Non-pigmented ciliary epithelial cell (primary cell): ENCODE results near the gene NBPF3.
"Not testable (repeated sequence)": the region's sequence is repeated elsewhere in the genome, so short reads cannot be mapped to it uniquely, and the experiment has no call there.

Experiments
- DNase-seq: peaks from one replicate; pipeline ENCODE4 v3.0.0-alpha.2; 2010; ENCODE audit warnings: low read depth

NBPF3 gene

GRCh38 chr1:21518774-21519455, 79.0 kb downstream of the NBPF3 start:
- no peak for DNase-seq

GRCh38 chr1:21519486-21520070, 79.6 kb downstream of the NBPF3 start:
- not testable (repeated sequence) for DNase-seq

- no peak for DNase-seq
These were observed 81.2 kb downstream of the NBPF3 start for GRCh38 chr1:21520899-21521716.

- DNase-seq = no peak
These were observed 81.8 kb downstream of the NBPF3 start for GRCh38 chr1:21521717-21522060.

GRCh38 chr1:21522525-21523038, 82.6 kb downstream of the NBPF3 start:
- no peak for DNase-seq

- DNase-seq = no peak
These were observed 83.4 kb downstream of the NBPF3 start for GRCh38 chr1:21523297-21523813.

GRCh38 chr1:21524220-21524619, 84.3 kb downstream of the NBPF3 start:
- no peak for DNase-seq

- DNase-seq = no peak
These were observed 84.9 kb downstream of the NBPF3 start for GRCh38 chr1:21524686-21525339.

GRCh38 chr1:21525340-21525717, 85.4 kb downstream of the NBPF3 start:
- no peak for DNase-seq

GRCh38 chr1:21526441-21526840, 86.5 kb downstream of the NBPF3 start:
- no peak for DNase-seq

GRCh38 chr1:21530368-21531016, 90.6 kb downstream of the NBPF3 start:
- no peak for DNase-seq

GRCh38 chr1:21531241-21531640, 91.3 kb downstream of the NBPF3 start:
- no peak for DNase-seq

GRCh38 chr1:21532496-21532895, 92.6 kb downstream of the NBPF3 start:
- no peak for DNase-seq

- DNase-seq = no peak
These were observed 93.1 kb downstream of the NBPF3 start for GRCh38 chr1:21532992-21533534.

GRCh38 chr1:21534146-21534545, 94.2 kb downstream of the NBPF3 start:
- DNase-seq = no peak
